Stimulated activated CD4-positive, alpha-beta T cell treated with anti-CD3 and anti-CD28 coated beads, Interleukin-2, amount 100 ng/mL, for 48 hours (primary cell): ENCODE measurements around the gene KRTAP4-7.
"Not testable (repeated sequence)": the region's sequence is repeated elsewhere in the genome, so short reads cannot be mapped to it uniquely, and the experiment has no call there.

Experiments
- DNase-seq, 2 donors: peaks; one replicate each; pipeline ENCODE4 v3.0.0-alpha.2; 2020

KRTAP4-7 gene

GRCh38 chr17:41065829-41066624 is 17.9 kb upstream of the KRTAP4-7 start, which contains the start of gene KRTAP2-4:
Gene KRTAP2-4, minus strand, starts transcription at chr17:41065879. Its CDS starts 34 bp downstream, at chr17:41065845.
- DNase-seq, result no peak

- DNase-seq, result no peak
These were observed 16.7 kb upstream of the KRTAP4-7 start for GRCh38 chr17:41067281-41067680.

GRCh38 chr17:41069031-41069430 is 14.9 kb upstream of the KRTAP4-7 start:
- DNase-seq, result no peak

GRCh38 chr17:41071606-41072360 is 12.2 kb upstream of the KRTAP4-7 start:
- DNase-seq, result no peak

- no peak for DNase-seq
These were observed 10.3 kb upstream of the KRTAP4-7 start for GRCh38 chr17:41073676-41074075.

GRCh38 chr17:41076788-41077187 is 7.2 kb upstream of the KRTAP4-7 start:
- no peak for DNase-seq

GRCh38 chr17:41082626-41083025 is 1.3 kb upstream of the KRTAP4-7 start:
- DNase-seq, result no peak

- not testable (repeated sequence) for DNase-seq
These were observed 523 bp upstream of the KRTAP4-7 start for GRCh38 chr17:41083427-41083826.

GRCh38 chr17:41088760-41089352 is 4.9 kb downstream of the KRTAP4-7 start:
- DNase-seq, result not testable (repeated sequence)

GRCh38 chr17:41096055-41096454 is 12.1 kb downstream of the KRTAP4-7 start:
- no peak for DNase-seq

GRCh38 chr17:41098042-41098441 is 14.1 kb downstream of the KRTAP4-7 start, which contains the start of gene KRTAP4-8:
Gene KRTAP4-8, minus strand, starts transcription at chr17:41098142. Its CDS starts 58 bp downstream, at chr17:41098084.
- DNase-seq, result no peak

GRCh38 chr17:41098481-41098880 is 14.5 kb downstream of the KRTAP4-7 start:
- no peak for DNase-seq

- not testable (repeated sequence) for DNase-seq
These were observed 15.9 kb downstream of the KRTAP4-7 start for GRCh38 chr17:41099682-41100480.

- no peak for DNase-seq
These were observed 17.8 kb downstream of the KRTAP4-7 start, which contains the start of gene KRTAP4-16 for GRCh38 chr17:41101586-41102259. Gene KRTAP4-16, minus strand, starts transcription at chr17:41102209. Its CDS starts 0 bp downstream, at chr17:41102209.

- no peak for DNase-seq
These were observed 19.9 kb downstream of the KRTAP4-7 start for GRCh38 chr17:41103896-41104295.

- DNase-seq, result not testable (repeated sequence)
These were observed 20.6 kb downstream of the KRTAP4-7 start for GRCh38 chr17:41104386-41105038.

GRCh38 chr17:41105347-41105746 is 21.4 kb downstream of the KRTAP4-7 start, which contains the start of gene KRTAP4-9:
Gene KRTAP4-9, plus strand, starts transcription at chr17:41105389. Its CDS starts 0 bp downstream, at chr17:41105389.
- DNase-seq, result not testable (repeated sequence)

GRCh38 chr17:41107941-41108450 is 24.0 kb downstream of the KRTAP4-7 start:
- DNase-seq, result no peak

- DNase-seq, result not testable (repeated sequence)
These were observed 24.9 kb downstream of the KRTAP4-7 start for GRCh38 chr17:41108728-41109386.
